Activated CD4-positive, alpha-beta T cell treated with anti-CD3 and anti-CD28 coated beads, Interleukin-2, Interleukin-6, amounts not matched to agents 100 ng/mL and 50 ng/mL, durations not matched to agents 16 hours and 8 hours (primary cell): ENCODE results near the gene TMEM214.

Experiments used
- DNase-seq: peaks from one replicate; pipeline ENCODE4 v3.0.0-alpha.2; 2020

TMEM214 gene

GRCh38 chr2:27086724-27087593, 54.2 kb downstream of the TMEM214 start, which contains the start of gene KHK:
TSS of gene KHK (plus strand) at chr2:27086772. CDS start at chr2:27087260, 488 bp downstream.
- DNase-seq: no peak

DNA sequence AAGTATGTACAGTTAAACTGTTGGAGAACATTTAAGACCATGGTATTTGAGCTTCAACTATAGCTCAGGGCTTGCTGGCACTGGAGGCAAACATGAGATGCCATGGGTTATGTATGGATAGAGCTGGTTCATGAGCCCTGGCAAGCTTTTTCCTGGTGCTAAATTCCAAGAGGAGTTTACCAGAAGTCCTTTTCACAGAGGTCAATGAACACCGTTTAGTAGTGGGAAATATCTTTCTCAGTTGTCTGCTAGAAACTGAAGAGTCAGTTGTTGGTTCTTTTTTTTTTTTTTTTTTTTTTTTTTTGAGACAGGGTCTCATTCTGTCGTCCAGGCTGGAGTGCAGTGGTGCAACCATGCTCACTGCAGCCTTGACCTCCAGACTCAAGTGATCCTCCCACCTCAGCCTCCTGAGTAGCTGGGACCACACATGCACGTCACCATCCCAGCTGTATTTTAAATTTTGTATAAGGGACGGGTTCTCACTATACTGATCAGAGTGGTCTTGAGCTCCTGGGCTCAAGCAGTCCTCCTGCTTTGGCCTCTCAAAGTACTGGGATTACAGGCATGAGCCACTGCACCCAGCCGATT, 55.2 kb downstream of the TMEM214 start:
- no peak for DNase-seq

GRCh38 chr2:27088634-27089033, 55.9 kb downstream of the TMEM214 start:
- DNase-seq: no peak

DNA sequence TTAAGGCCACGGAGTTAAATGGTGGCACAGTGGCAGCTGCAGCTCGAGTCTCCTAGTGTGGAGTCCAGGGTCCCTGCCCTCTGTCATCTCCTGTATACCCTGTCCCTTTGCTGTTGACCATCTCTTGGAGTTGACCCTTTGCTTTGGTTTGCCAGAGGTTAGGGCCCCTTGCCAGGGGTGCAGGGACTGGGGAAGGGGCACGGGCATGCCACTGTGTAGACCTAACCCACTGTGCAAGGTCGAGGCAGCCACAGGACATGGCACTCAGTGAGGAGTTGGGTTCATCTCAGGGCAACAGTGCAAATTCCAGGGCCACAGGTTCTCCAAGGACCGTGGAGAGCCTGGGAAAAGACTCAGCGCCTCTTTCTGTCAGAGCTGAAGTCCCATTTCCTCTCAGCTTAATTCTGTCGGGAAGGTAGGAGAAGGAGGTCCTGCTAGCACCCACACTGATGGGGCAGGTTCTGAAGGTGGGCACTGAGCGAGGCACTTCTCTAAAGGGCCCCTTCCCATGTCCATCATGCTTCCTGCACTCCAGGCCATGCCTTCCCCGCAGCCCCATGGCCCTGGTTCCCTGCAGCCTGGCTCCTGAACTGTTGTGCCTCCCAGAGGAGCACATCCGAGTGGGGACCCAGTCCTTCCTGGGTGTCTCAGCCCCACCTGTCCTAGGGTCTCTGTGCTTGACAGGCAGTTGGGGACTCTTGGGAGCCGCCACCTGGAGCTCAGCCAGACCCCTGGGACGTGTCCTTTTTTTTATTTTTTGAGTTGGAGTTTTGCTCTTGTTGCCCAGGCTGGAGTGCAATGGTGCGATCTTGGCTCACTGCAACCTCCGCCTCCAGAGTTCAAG, 56.6 kb downstream of the TMEM214 start:
- DNase-seq: no peak
